SW480 (cell line): ENCODE results near the gene CCDC200.
"Not testable (repeated sequence)": the region's sequence is repeated elsewhere in the genome, so short reads cannot be mapped to it uniquely, and the experiment has no call there.

Source experiments
- DNase-seq: peaks from one replicate; pipeline ENCODE4 v3.0.0-alpha.2; 2016; ENCODE audit warnings: low spot score

CCDC200 gene

DNA sequence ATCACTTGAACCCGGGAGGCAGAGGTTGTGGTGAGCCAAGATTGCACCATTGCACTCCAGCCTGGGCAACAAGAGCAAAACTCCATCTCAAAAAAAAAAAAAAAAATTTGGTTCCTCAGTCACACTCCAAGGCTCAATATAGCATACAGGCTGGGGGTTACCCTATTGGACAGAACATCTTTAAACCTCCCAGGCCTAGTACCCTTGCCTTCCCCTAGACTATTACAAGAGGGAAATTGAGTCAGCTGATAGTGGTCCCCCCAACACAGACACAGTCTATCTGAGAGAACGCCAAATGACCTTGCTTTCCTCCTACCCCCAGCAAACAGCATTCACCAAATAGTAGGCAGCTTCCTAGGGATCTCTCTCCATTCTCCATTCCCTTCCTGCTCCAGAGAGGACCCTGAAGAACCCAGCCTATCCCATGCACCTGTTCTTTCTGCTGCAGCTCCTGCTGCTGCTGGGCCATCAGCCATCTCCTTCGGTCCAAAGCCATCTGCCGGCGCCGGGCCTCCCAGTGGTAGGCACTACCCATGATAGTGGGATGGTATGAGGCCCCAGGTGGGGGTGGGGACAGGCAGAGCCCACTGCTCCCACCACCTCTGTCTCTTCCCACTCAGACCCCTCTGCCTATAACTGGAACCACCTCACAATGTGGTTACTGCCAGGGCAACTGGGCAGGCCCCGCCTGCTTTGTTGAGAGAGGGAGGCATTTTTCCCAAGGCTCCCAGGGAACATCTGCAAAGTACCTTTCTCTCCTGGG is at the start of gene CCDC200:
Gene CCDC200 (minus strand): TSS at position 604 of the 763 bp plus-strand sequence. CDS start 69 bp downstream, at position 535.
- not testable (repeated sequence) for DNase-seq

DNA sequence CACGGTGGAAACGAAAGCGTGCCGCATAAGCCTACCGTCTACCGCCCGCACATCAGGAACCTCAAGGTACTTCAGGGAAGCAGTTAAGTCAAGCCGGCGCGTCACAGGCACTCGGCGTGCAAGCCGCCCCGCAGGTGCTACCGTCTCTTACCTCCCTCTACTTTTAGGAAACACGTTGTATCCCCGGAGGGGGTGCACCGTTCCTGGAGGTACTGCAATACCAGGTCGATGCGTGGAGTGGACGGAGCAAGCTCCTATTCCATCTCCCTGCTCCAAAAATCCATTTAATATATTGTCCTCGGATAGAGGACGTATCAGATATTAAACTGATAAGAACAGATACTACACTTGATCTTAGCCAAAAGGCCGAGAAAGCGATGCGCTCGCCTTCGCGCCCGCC is 44.5 kb upstream of the CCDC200 start:
- DNase-seq = not testable (repeated sequence)

DNA sequence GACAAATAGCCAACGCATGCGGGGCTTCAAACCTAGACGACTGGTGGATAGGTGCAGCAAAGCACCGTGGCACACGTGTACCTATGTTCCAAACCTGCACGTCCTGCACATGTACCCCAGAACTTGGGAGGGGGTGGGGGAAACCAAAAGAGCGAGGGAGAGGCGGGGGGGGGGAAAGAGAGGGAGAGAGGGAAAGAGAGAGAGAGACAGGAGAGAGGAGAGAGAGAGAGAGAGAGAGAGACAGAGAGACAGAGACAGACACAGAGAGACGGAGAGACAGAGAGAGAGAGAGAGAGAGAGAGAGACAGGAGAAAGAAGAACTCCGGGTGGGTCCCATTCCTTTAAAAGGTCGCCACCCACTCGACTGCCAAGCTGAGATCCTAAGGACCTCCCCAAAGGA is 44.1 kb upstream of the CCDC200 start:
- DNase-seq = not testable (repeated sequence)

DNA sequence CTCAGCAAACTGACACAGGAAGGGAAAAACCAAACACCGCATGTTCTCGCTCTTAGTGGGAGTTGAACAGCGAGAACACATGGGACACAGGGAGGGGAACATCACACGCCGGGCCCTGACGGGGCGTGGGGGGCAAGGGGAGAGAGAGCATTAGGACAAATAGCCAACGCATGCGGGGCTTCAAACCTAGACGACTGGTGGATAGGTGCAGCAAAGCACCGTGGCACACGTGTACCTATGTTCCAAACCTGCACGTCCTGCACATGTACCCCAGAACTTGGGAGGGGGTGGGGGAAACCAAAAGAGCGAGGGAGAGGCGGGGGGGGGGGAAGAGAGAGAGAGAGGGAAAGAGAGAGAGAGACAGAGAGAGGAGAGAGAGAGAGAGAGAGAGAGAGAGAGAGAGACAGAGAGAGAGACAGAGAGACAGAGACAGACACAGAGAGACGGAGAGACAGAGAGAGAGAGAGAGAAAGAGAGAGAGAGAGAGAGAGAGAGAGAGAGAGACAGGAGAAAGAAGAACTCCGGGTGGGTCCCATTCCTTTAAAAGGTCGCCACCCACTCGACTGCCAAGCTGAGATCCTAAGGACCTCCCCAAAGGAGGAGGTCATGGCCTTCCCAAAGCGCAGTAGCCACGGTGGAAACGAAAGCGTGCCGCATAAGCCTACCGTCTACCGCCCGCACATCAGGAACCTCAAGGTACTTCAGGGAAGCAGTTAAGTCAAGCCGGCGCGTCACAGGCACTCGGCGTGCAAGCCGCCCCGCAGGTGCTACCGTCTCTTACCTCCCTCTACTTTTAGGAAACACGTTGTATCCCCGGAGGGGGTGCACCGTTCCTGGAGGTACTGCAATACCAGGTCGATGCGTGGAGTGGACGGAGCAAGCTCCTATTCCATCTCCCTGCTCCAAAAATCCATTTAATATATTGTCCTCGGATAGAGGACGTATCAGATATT is 42.4 kb upstream of the CCDC200 start:
- not testable (repeated sequence) for DNase-seq

DNA sequence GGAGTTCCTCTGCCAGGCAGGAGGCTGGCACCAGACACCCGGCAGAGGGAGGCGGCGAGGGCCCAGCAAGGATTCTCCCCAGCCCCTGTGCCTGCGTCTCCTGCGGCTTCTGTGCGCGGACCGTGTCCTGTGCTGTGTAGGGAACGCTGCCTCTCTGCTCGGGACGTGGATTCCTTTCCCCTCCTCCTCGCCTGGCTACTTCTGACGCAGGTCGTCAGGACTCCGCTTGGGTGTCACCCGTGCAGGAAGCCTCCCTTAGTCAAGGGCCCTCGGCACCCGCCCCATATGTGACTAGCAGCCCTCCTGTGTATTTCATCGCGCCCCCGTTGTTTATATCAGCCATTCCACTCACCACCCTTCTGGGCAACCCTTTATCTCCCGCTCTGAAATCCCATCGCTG is 18.0 kb upstream of the CCDC200 start:
- not testable (repeated sequence) for DNase-seq

DNA sequence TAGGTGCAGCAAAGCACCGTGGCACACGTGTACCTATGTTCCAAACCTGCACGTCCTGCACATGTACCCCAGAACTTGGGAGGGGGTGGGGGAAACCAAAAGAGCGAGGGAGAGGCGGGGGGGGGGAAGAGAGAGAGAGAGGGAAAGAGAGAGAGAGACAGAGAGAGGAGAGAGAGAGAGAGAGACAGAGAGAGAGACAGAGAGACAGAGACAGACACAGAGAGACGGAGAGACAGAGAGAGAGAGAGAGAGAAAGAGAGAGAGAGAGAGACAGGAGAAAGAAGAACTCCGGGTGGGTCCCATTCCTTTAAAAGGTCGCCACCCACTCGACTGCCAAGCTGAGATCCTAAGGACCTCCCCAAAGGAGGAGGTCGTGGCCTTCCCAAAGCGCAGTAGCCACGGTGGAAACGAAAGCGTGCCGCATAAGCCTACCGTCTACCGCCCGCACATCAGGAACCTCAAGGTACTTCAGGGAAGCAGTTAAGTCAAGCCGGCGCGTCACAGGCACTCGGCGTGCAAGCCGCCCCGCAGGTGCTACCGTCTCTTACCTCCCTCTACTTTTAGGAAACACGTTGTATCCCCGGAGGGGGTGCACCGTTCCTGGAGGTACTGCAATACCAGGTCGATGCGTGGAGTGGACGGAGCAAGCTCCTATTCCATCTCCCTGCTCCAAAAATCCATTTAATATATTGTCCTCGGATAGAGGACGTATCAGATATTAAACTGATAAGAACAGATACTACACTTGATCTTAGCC is 12.4 kb upstream of the CCDC200 start:
- DNase-seq = not testable (repeated sequence)

DNA sequence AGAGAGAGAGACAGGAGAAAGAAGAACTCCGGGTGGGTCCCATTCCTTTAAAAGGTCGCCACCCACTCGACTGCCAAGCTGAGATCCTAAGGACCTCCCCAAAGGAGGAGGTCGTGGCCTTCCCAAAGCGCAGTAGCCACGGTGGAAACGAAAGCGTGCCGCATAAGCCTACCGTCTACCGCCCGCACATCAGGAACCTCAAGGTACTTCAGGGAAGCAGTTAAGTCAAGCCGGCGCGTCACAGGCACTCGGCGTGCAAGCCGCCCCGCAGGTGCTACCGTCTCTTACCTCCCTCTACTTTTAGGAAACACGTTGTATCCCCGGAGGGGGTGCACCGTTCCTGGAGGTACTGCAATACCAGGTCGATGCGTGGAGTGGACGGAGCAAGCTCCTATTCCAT is 11.2 kb upstream of the CCDC200 start:
- not testable (repeated sequence) for DNase-seq

DNA sequence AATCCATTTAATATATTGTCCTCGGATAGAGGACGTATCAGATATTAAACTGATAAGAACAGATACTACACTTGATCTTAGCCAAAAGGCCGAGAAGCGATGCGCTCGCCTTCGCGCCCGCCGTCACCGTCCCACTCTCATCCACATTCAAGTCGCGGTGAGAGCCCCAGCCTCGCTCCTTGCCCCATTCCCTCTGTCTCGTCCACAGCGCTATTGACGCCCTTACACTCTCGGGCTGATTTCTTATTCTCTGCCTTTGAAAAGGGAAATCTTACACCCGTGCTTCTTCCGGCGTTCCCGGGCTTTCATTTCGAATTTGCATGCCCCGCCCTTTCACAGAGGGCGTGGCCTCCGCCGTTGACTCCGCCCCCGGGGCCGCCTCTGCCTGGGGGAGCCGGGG is 5.5 kb upstream of the CCDC200 start, which contains the start of gene RNU2-1:
Gene RNU2-1 (minus strand): TSS at position 101 of the 400 bp plus-strand sequence.
- DNase-seq = not testable (repeated sequence)

DNA sequence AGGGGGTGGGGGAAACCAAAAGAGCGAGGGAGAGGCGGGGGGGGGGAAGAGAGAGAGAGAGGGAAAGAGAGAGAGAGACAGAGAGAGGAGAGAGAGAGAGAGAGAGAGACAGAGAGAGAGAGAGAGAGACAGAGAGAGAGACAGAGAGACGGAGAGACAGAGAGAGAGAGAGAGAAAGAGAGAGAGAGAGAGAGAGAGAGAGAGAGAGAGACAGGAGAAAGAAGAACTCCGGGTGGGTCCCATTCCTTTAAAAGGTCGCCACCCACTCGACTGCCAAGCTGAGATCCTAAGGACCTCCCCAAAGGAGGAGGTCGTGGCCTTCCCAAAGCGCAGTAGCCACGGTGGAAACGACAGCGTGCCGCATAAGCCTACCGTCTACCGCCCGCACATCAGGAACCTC is 4.8 kb upstream of the CCDC200 start:
- not testable (repeated sequence) for DNase-seq

DNA sequence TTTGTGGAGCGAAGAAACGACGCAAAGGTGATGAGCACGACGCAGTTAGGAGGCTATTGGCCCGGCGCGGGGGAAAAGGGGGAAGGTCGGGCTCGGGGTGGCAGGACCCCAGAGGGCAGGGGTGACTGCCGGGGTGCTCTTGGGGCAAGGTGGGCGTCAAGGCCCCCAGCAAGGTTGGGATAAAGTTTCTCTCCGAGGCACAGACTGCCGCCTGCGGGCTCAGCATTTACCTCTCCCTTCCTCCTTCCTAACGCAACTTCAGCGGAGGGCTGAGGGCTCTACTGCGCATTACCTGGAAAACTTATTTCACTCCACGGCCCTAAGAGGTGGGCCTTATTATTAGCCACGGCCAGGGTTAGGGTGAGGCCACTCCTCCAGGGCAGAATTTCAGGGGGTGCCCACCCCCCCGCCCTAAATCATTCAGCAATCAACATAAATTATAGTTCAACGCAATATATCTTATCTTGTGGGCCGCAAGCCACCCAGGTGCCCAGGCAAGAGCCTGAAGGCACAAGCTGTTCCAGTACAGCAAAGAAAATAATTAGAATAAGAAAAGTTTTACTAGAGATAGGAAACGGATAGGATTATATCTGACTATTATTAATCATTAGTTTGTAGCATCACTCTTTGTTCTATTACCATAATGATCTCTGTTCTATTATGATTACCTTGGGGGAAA is 3.7 kb upstream of the CCDC200 start:
- not testable (repeated sequence) for DNase-seq

DNA sequence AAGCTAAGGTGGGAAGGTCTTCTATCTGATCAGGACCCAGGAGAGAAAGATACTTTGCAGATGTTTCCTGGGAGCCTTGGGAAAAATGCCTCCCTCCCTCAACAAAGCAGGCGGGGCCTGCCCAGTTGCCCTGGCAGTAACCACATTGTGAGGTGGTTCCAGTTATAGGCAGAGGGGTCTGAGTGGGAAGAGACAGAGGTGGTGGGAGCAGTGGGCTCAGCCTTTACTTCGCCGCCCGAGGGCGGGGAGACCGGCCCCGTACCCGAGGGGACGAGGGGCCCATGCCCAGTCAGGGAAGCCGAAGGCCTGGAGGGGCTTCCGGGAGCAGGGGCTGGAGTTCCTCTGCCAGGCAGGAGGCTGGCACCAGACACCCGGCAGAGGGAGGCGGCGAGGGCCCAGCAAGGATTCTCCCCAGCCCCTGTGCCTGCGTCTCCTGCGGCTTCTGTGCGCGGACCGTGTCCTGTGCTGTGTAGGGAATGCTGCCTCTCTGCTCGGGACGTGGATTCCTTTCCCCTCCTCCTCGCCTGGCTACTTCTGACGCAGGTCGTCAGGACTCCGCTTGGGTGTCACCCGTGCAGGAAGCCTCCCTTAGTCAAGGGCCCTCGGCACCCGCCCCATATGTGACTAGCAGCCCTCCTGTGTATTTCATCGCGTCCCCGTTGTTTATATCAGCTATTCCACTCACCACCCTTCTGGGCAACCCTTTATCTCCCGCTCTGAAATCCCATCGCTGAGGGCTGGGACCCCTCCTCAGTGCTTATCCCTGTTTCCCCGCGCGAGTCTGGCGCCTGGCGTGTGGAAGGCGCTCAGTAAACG is 3.0 kb upstream of the CCDC200 start:
- not testable (repeated sequence) for DNase-seq

DNA sequence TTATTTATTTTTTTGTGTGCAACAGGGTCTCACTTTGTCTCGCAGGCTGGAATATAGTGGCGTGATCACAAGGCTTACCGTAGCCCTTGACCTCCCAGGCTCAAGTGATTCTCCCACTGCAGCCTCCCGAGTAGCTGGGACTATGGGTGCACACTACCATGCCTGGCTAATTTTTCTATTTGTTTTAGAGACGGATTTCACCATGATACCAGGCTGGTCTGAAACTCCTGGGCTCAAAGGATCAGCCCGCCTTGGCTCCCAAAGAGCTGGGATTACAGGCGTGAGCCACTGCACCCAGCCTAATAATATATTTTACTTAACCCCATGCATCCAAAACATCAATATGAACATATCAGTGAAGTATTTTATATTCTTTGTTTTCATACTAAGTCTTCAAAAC is 2.0 kb downstream of the CCDC200 start:
- DNase-seq = no peak

DNA sequence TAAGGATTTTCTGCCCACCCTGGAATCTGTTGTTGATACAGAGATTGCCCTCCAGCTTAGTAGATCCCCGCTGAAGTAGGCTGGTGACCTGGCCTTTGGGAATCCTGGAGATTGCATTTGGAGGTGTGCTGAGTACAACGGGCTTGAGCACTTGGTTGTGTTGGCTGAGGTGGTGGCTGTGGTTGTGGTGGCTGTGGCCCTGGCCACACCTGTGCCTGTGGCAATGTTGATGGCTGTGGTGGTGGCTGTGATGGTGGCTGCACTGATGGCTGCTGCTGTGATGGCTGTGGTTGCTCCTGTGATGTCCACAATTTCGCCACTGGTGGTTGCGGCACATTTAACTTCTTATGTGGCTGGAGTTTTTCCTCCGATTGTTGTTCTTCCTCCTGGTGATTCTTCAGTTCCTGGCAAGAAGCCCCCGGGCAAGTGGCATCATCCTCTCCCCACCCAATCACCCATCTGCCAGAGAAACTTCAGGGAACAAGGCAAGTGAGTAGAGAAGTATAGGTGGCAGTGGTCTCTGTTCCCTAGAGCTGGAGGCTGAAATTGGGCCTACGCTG is 4.2 kb downstream of the CCDC200 start:
- no peak for DNase-seq

DNA sequence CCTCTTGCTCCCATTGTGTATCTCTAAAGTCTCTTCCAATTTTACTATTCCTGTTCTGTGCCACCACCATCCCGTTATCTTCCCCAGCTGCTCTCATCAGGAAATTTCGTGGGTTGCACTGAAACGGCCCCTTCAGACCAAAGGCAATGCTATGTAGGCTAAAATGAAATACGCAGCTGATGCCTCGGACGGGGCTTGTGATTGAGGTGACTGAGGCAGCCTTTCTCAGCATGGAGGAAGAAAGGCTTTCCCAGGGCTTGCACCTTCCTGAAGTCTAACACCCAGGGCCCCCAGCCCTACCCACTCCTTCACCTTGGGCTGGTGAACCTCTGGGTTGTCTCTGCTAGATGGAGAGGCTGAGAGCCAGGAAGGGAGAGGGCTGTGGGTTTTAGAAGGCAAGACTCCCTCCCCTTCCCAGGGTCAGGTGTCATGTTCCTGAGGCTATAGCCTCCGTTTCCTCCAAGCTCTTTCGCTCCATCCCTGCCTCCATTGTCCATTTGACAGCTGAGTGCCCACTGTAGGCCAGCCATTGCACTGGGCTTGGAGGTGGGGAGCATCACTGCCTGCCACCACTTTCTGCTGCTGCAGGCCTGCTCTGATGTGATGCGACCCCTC is 7.8 kb downstream of the CCDC200 start:
- no peak for DNase-seq

DNA sequence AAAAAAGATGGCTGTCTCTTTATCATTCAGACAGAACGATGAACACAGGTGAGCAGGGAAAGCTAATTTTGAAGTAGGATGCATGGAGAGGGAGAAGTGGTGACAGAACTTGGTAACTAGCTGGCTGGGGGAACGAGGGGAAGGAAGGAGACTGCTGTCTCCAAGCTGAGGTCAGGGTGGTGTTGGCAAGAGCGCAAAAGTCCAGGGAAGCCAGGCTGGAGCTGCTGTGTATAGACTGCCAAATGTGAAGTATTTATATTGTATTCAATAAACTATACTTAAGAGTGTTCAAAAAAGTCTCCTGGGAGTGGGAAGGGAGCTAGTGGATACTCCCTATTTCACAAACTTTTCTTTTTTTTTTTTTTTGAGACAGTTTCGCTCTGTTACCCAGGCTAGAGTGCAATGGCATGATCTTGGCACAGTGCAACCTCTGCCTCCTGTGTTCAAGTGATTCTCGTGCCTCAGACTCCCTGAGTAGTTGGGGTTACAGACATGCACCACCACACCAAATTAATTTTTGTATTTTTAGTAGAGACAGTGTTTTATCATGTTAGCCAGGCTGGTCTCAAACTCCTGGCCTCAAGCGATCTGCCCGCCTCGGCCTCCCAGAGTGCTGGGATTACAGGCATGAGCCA is 8.6 kb downstream of the CCDC200 start:
- no peak for DNase-seq

DNA sequence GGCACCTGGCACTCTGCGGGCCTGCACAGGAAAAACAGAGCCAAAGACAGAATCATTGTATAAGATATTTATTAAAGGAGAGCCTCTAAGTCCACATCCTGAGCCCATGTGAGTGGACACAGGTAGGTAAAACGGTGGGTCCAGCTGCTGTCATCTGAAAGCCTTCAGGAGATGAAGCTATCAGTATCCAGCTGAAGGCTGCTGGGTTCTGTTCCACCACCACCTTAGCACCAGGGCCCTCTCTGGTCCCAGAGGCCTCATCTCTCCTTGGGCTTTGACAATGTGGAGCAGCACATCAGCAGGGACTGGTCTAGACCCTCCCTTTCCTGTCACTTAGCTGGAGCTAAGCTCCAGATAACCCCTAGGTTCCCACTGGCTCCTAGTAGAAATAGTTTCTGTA is 9.4 kb downstream of the CCDC200 start:
- no peak for DNase-seq

DNA sequence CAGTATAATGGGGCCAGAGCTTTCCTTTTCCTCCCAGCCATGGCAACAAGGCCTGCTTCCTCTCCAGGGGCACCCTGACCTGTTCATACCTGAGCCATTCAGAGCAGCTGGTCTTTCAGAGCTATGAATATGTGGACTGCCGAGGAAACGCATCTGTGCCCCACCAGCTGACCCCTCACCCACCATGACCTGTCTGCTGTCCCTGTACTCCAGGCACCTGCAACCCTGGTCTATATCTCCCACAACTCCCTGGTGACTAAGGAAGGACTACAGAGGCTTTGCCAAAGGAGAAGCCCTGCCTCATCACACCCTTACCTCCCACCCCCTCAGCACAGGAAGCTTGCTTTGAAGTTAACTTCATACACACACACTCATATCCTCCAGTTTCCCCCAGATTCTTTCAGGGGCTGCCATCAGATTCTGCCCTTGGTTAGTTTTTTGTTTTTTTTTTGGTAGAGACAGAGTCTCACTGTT is 10.8 kb downstream of the CCDC200 start:
- no peak for DNase-seq

DNA sequence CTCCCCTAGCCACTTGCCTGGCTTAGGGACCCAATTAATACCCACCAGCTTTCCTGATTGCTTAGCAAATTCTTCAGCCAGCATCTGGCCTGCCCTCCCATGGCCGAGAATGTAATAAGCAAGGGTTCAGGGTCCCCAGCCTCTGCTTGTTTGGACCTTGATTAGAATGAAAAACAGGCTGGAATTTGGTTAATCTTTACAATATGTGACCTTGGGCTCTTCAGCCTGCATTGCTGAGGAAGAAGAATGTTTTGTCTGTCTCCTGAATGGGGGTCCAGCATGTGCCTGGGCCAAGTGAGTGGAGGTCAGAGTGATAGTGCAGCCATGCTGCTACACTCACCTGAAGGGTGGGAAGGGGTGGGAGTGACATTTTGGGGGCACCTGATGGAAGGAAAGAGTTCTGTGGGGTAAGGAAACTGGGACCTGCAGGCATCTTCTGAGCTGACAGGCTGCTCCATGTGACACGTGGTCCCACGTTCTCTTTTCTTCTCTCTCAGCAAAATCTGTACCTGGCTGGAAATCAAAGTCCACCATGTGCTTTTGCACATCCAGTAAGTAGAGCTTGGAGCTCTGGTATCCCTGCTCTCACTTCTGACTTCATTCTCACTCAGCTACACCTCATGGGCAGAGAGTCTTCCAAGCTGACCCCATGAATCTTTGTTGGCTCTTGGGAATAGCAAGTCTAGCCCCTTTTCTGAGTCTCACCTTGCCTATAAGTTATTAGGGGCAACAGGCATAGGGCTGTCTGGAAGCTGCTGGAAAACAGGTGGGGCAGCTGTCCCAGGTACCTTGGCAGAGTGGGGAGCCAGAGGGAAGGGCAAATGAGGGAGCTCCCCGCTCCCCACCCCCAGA is 11.4 kb downstream of the CCDC200 start:
- DNase-seq = no peak
